ENCODE results near the gene EEFSEC. TPM values are rescaled to one million over a fixed set of nuclear protein-coding genes. Genes with fewer than 3 reads are reported as not detected.

EEFSEC gene
- total RNA-seq, 1 donor from 2014 or later: 0.92 TPM

- no peak overlapping the region for H3K4me2 ChIP-seq
- H3K9me3 Mint-ChIP-seq: no peaks in the 10 kb centered on the region
- no peak overlapping the region for H2AFZ ChIP-seq (replicated peaks)
- H3K4me1 Mint-ChIP-seq: peaks cover 51% of the 10 kb centered on the region
- no peaks in the 10 kb centered on the region for H3K9me3 ChIP-seq (ENCODE audit: low read depth)
- H3K4me3 ChIP-seq: no peak overlapping the region
- H3F3A ChIP-seq (ENCODE audit: low read depth): no peaks in the 10 kb centered on the region
- no peaks in the 10 kb centered on the region for H3K79me2 ChIP-seq (ENCODE audit: low read depth)
- no peak overlapping the region for H3K9ac ChIP-seq
- H3K36me3 Mint-ChIP-seq: peaks cover 4% of the 10 kb centered on the region
- no peaks in the 10 kb centered on the region for H4K20me1 ChIP-seq (ENCODE audit: low read depth)
- no peak for TF ChIP-seq EZH2 (IDR thresholded peaks at IDR 0.05)
- no peak for TF ChIP-seq EZH2phosphoT487 (IDR thresholded peaks at IDR 0.05)
- no peak for TF ChIP-seq CTCF (IDR thresholded peaks at IDR 0.05)
- H3K27me3 ChIP-seq: no peaks in the 10 kb centered on the region
- no peaks in the 10 kb centered on the region for H3K36me3 ChIP-seq
- DNase-seq (ENCODE audit: low spot score): no peak
- no peaks in the 10 kb centered on the region for H3K4me1 ChIP-seq
- H3K4me3 Mint-ChIP-seq: no peak overlapping the region
- peaks cover 5% of the 10 kb centered on the region for H3K27me3 Mint-ChIP-seq (ENCODE audit: insufficient read depth, low read depth)
- H3K27ac Mint-ChIP-seq: peak overlapping the region; percentile 15
- no peak overlapping the region for H3K27ac ChIP-seq
Measured at GRCh38 chr3:128339491-128340012, 186.3 kb downstream of the EEFSEC start.

DNA sequence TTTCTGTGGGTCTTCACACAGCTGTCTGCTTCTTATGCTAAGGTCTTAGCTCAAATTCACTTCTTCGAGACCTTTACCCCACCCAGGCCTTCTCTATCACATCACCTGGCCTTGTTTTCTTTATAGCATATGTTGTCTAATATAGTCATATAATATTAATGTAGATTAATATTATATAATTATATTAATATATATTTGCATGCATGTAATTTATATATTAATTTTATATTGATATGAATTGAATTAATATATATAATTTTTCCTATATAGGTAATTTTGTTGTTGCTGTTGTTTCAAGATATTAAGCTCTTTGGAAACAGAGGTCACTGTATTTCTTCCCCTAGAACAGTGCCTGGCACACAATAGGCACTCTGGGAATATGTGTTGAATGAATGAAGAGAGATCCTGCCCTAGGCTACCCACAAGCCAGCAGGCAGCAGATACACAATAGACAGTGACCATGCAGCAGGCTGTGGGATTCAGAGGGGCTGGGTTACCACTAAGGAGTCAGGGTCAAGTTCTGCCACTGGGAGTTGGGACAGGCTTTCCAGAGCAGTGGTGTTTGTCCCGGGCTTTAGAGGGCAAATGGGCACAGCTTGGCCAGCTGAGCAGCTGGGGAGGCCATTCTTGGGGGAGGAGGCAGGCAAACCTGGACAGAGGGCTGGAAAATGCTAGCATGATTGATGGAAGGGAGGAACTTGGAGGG is 187.1 kb downstream of the EEFSEC start:
- H3K27ac ChIP-seq: no peak overlapping the region
- H3K27me3 Mint-ChIP-seq (ENCODE audit: insufficient read depth, low read depth): peaks cover under 1% of the 10 kb centered on the region
- H3K9ac ChIP-seq: no peak overlapping the region

GRCh38 chr3:128340904-128341555 is 187.7 kb downstream of the EEFSEC start:
- no peaks in the 10 kb centered on the region for H3K4me1 ChIP-seq
- no peaks in the 10 kb centered on the region for H3K36me3 ChIP-seq
- no peak overlapping the region for H3K27ac ChIP-seq
- Mint-ChIP-seq H3K27me3 (ENCODE audit: insufficient read depth, low read depth) (no peaks in the 10 kb centered on the region), H3K4me1 (peaks cover 43% of the 10 kb centered on the region), H3K27ac (no peak overlapping the region), H3K9me3 (no peaks in the 10 kb centered on the region), H3K36me3 (peaks cover 4% of the 10 kb centered on the region), H3K4me3 (no peak overlapping the region)
- H3K4me2 ChIP-seq: no peak overlapping the region
- no peak for DNase-seq (ENCODE audit: low spot score)
- no peak overlapping the region for H3K4me3 ChIP-seq
- no peak overlapping the region for H3K9ac ChIP-seq
- TF ChIP-seq CTCF (IDR thresholded peaks at IDR 0.05) (no peak), EZH2phosphoT487 (IDR thresholded peaks at IDR 0.05) (no peak), EZH2 (IDR thresholded peaks at IDR 0.05) (no peak)
- H2AFZ ChIP-seq (replicated peaks): no peak overlapping the region
- no peaks in the 10 kb centered on the region for H3K9me3 ChIP-seq (ENCODE audit: low read depth)
- H3K79me2 ChIP-seq (ENCODE audit: low read depth): no peaks in the 10 kb centered on the region
- H3F3A ChIP-seq (ENCODE audit: low read depth): no peaks in the 10 kb centered on the region
- H3K27me3 ChIP-seq: no peaks in the 10 kb centered on the region
- no peaks in the 10 kb centered on the region for H4K20me1 ChIP-seq (ENCODE audit: low read depth)

More for the DNA sequence above, 187.1 kb downstream of the EEFSEC start:
- peaks cover 47% of the 10 kb centered on the region for H3K4me1 Mint-ChIP-seq
- TF ChIP-seq CTCF (IDR thresholded peaks at IDR 0.05) (no peak), EZH2phosphoT487 (IDR thresholded peaks at IDR 0.05) (no peak), EZH2 (IDR thresholded peaks at IDR 0.05) (no peak)
- Histone ChIP-seq H3K4me2 (no peak overlapping the region), H3K4me3 (no peak overlapping the region), H3F3A (ENCODE audit: low read depth) (no peaks in the 10 kb centered on the region), H2AFZ (replicated peaks) (no peak overlapping the region), H4K20me1 (ENCODE audit: low read depth) (no peaks in the 10 kb centered on the region), H3K9me3 (ENCODE audit: low read depth) (no peaks in the 10 kb centered on the region), H3K79me2 (ENCODE audit: low read depth) (no peaks in the 10 kb centered on the region), H3K27me3 (no peaks in the 10 kb centered on the region), H3K4me1 (no peaks in the 10 kb centered on the region), H3K36me3 (no peaks in the 10 kb centered on the region)
- DNase-seq (ENCODE audit: low spot score): no peak
- no peak overlapping the region for H3K27ac Mint-ChIP-seq
- H3K4me3 Mint-ChIP-seq: no peak overlapping the region
- peaks cover 4% of the 10 kb centered on the region for H3K36me3 Mint-ChIP-seq
- no peaks in the 10 kb centered on the region for H3K9me3 Mint-ChIP-seq
